OCI-LY3 (cell line): Measurements from ENCODE around the gene RPAP2.
A peak's percentile ranks its signal among the peaks of the same experiment; 100 is the strongest.
"Not testable (repeated sequence)": the region's sequence is repeated elsewhere in the genome, so short reads cannot be mapped to it uniquely, and the experiment has no call there.

Source experiments
- H2AFZ ChIP-seq: fragments of 200-600, 300-600 bp; shearing (Covaris generic); 2 replicates; pipeline ENCODE4 v1.6.0; 2014; ENCODE audit warnings: antibody characterized with exemption, low read depth, low read length
- H3K27ac ChIP-seq: fragments of 200-600, 300-600 bp; sonication (generic); 2 replicates; pipeline ENCODE4 v1.5.1; 2014; ENCODE audit warnings: mild to moderate bottlenecking, low read length, moderate library complexity, mixed read lengths
- H3K27me3 ChIP-seq: fragments of 200-600, 300-600 bp; sonication (generic); 2 replicates; pipeline ENCODE4 v1.6.1; 2014; ENCODE audit warnings: low read depth, low read length, mixed read lengths
- H3K36me3 ChIP-seq: fragments of 200-600, 300-600 bp; sonication (generic); replicated peaks from 2 replicates; pipeline ENCODE3; 2014; ENCODE audit warnings: low read depth, low read length, mixed read lengths
- H3K4me1 ChIP-seq: fragments of 300-600, 200-600 bp; sonication (generic); 2 replicates; pipeline ENCODE4 v1.6.1; 2014; ENCODE audit warnings: low read length, mixed read lengths
- H3K4me2 ChIP-seq: fragments of 200-600, 300-600 bp; sonication (generic); 2 replicates; pipeline ENCODE4 v1.6.1; 2014; ENCODE audit warnings: low read length, mixed read lengths
- H3K4me3 ChIP-seq: fragments of 300-600, 200-600 bp; sonication (generic); 2 replicates; pipeline ENCODE4 v1.5.1; 2014; ENCODE audit warnings: antibody characterized with exemption, mild to moderate bottlenecking, low read length, moderate library complexity
- H3K79me2 ChIP-seq: fragments of 300-600, 200-600 bp; shearing (Covaris generic); 2 replicates; pipeline ENCODE4 v1.6.1; 2014; ENCODE audit warnings: mild to moderate bottlenecking, low read length, mixed read lengths
- H3K9ac ChIP-seq: fragments of 300-600, 200-600 bp; shearing (Covaris generic); 2 replicates; pipeline ENCODE4 v1.6.0; 2014; ENCODE audit warnings: mild to moderate bottlenecking, low read length, moderate library complexity
- H3K9me3 ChIP-seq: fragments of 200-600, 300-600 bp; shearing (Covaris generic); 2 replicates; pipeline ENCODE4 v1.6.1; 2014; ENCODE audit warnings: low read length, mixed read lengths; ENCODE audit not compliant: insufficient read depth
- H4K20me1 ChIP-seq: fragments of 200-600, 300-600 bp; sonication (generic); 2 replicates; pipeline ENCODE4 v1.6.1; 2016; ENCODE audit warnings: low read length, mixed read lengths; ENCODE audit not compliant: insufficient read depth
- CTCF ChIP-seq: fragments of 200-600, 300-600 bp; sonication (generic); IDR thresholded peaks from 2 replicates; pipeline ENCODE4 v1.5.1; 2014; ENCODE audit warnings: antibody characterized with exemption, low read length, low read depth
- EZH2phosphoT487 ChIP-seq: fragments of 200-600 bp; shearing (Covaris generic); IDR thresholded peaks from 2 replicates; pipeline ENCODE4 v1.6.1; 2018; ENCODE audit warnings: antibody characterized with exemption, mixed run types, low read depth

RPAP2 gene

GRCh38 chr1:92298573-92299476 lies at the start of gene RPAP2, which contains the start of gene GLMN:
Gene RPAP2, plus strand, starts transcription at chr1:92299059. Its CDS starts 15 bp downstream, at chr1:92299074.
Gene GLMN, minus strand, starts transcription at chr1:92298987. Its CDS starts 988 bp downstream, at chr1:92297999.
- peak within 1 kb of the TSS; percentile 92 for H2AFZ ChIP-seq

GRCh38 chr1:92254714-92255113 lies 44.1 kb upstream of the RPAP2 start:
- H3K4me3 ChIP-seq, H2AFZ ChIP-seq, H4K20me1 ChIP-seq, H3K79me2 ChIP-seq, H3K36me3 ChIP-seq, H3K27ac ChIP-seq, H3K9me3 ChIP-seq, H3K4me2 ChIP-seq, H3K27me3 ChIP-seq, H3K4me1 ChIP-seq, H3K9ac ChIP-seq: not testable (repeated sequence)

More at GRCh38 chr1:92298573-92299476, at the start of gene RPAP2, which contains the start of gene GLMN:
- H4K20me1 ChIP-seq, result no peaks in the 10 kb centered on the region
- H3K27ac ChIP-seq, result peak within 1 kb of the TSS; percentile 75
- peaks cover 27% of the 10 kb centered on the region for H3K79me2 ChIP-seq
- no peaks in the 10 kb centered on the region for H3K9me3 ChIP-seq
- peak within 1 kb of the TSS; percentile 79 for H3K4me2 ChIP-seq
- peaks cover 11% of the 10 kb centered on the region for H3K36me3 ChIP-seq
- no peaks in the 10 kb centered on the region for H3K27me3 ChIP-seq
- H3K4me3 ChIP-seq, result peak within 1 kb of the TSS; percentile 95
- no peak for TF ChIP-seq EZH2phosphoT487
- no peak; the same call in 1 of the 2 replicates for TF ChIP-seq CTCF
- H3K9ac ChIP-seq, result peak within 1 kb of the TSS; percentile 87
- H3K4me1 ChIP-seq, result peaks cover 9% of the 10 kb centered on the region; the same call in 1 of the 2 replicates

- peaks cover 4% of the 10 kb centered on the region for H3K36me3 ChIP-seq
- H3K9ac ChIP-seq, result no peak overlapping the region
- no peaks in the 10 kb centered on the region for H4K20me1 ChIP-seq
- no peak overlapping the region for H3K4me2 ChIP-seq
- no peaks in the 10 kb centered on the region for H3K27me3 ChIP-seq
- H3K9me3 ChIP-seq, result no peaks in the 10 kb centered on the region
- H3K79me2 ChIP-seq, result no peaks in the 10 kb centered on the region
- TF ChIP-seq CTCF (no peak), EZH2phosphoT487 (no peak)
- no peak overlapping the region for H3K27ac ChIP-seq
- no peaks in the 10 kb centered on the region for H3K4me1 ChIP-seq
- no peak overlapping the region for H3K4me3 ChIP-seq
- H2AFZ ChIP-seq, result no peak overlapping the region
Measured at GRCh38 chr1:92259350-92259749, 39.5 kb upstream of the RPAP2 start.

GRCh38 chr1:92262516-92262915 lies 36.3 kb upstream of the RPAP2 start:
- H3K27ac ChIP-seq, result no peak overlapping the region
- H3K4me1 ChIP-seq, result no peaks in the 10 kb centered on the region
- peaks cover 4% of the 10 kb centered on the region for H3K36me3 ChIP-seq
- H4K20me1 ChIP-seq, result no peaks in the 10 kb centered on the region
- no peak overlapping the region for H2AFZ ChIP-seq
- no peaks in the 10 kb centered on the region for H3K9me3 ChIP-seq
- TF ChIP-seq CTCF (no peak), EZH2phosphoT487 (no peak)
- H3K4me3 ChIP-seq, result no peak overlapping the region
- H3K4me2 ChIP-seq, result no peak overlapping the region
- H3K27me3 ChIP-seq, result no peaks in the 10 kb centered on the region
- no peaks in the 10 kb centered on the region for H3K79me2 ChIP-seq
- no peak overlapping the region for H3K9ac ChIP-seq
